Sigmoid colon (tissue), 4 donors: ENCODE results near the gene TMEM63A.

Experiments used
- CTCF ChIP-seq, 4 experiments: fragments of 450-650 bp in 3 of 4; fragments of 200-600 bp in 1 of 4; IDR thresholded peaks; one replicate each; pipeline ENCODE4 v1.5.1; 2016 to 2019; ENCODE audit warnings: antibody characterized with exemption in 4 of 4, mild to moderate bottlenecking in 3 of 4, moderate library complexity in 2 of 4
- EP300 ChIP-seq, 4 donors: sonication (generic); formaldehyde crosslinking; IDR thresholded peaks; one replicate each; pipeline ENCODE4 v1.6.1; 2017; ENCODE audit warnings: antibody characterized with exemption in 4 of 4
- POLR2A ChIP-seq, 2 donors: fragments of 450-650 bp; IDR thresholded peaks; one replicate each; pipeline ENCODE4 v1.6.1; 2016; ENCODE audit warnings: antibody characterized with exemption in 2 of 2, mild to moderate bottlenecking in 2 of 2, moderate library complexity in 2 of 2
- POLR2AphosphoS5 ChIP-seq, 4 donors: sonication (generic); formaldehyde crosslinking; IDR thresholded peaks; one replicate each; pipeline ENCODE4 v1.6.1; 2017; ENCODE audit warnings: antibody characterized with exemption in 4 of 4

GRCh38 chr1:225818229-225818628 lies 64.0 kb downstream of the TMEM63A start:
- TF ChIP-seq CTCF (IDR thresholded peaks at IDR 0.05) (no peak), EP300 (IDR thresholded peaks at IDR 0.05) (no peak), POLR2AphosphoS5 (IDR thresholded peaks at IDR 0.05) (no peak), POLR2A (IDR thresholded peaks at IDR 0.05) (no peak)
